HG03196 (cell line): ENCODE results near the gene ASNSD1.
A peak's percentile ranks its signal among the peaks of the same experiment; 100 is the strongest.
"Not testable (repeated sequence)": the region's sequence is repeated elsewhere in the genome, so short reads cannot be mapped to it uniquely, and the experiment has no call there.

Experiments used
- ATAC-seq: cut with Tn5 transposase; IDR thresholded peaks from one replicate; pipeline ENCODE4 v1.9.1; 2021; ENCODE audit not compliant: unreplicated experiment

Gene ASNSD1

DNA sequence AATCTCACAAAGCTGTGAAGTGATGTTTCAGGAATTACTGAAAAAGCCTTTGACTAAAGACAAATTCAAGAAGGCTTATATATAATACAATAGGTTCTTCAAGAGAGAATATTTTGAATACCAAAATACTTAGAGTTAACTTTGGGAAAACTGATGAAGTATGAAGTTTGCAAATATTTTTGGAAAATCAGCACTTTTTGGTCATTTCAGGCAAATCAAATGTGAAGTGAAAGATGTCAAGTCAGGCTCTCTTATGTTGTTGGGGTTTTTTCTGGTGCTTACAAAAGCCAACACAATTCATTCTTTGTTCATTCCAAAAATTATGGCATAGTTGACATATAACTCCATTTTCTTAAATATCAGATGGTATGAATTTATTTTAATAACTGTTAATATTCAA is 14.7 kb upstream of the ASNSD1 start:
- no peak for ATAC-seq

DNA sequence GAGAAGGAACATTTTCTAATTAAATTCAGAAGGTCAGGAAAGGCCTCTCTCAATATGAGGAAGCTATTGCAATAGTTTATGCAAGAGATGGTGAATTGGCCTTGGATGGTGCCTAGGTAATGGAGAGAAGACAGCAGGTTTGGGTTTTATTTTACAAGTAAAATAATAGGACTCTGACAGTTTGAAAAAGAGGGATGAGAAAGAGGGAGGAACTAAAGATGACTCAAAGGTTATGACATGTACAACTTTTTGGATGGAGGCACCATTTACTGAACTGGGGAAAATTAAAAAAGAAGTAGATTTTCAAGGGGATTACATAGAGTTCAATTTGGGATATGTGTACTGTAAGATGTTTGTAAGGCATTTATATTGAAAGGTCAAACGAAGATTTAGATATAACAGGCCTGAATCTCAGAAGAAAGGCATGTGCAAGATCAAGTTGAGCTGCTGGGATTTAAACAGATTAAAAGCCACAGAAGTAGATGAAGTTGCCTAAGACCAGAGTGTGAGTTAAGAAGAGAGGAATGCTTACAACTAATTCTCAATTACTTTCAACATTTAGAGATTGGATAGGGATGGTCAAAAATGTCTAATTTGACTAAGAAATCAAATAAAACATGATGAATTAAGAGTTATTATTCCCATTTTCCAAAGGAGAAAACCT is 12.3 kb upstream of the ASNSD1 start:
- ATAC-seq, result no peak

DNA sequence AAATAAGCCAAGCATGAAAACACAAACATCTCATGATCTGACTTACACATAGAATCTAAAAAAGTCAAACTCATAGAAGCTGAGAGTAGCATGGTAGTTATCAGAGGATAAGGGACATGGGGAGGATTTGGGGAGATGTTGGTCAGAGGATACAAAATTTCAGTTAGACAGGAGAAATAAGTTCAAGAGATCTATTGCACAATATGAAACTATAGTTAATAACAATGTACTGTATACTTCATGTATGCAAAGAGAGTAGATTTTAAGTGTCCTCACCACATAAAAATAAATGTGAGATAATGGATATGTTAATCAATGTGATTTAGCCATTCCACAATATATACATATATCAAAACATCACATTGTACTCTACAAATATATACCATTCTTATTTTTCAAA is 10.0 kb upstream of the ASNSD1 start:
- ATAC-seq, result no peak

DNA sequence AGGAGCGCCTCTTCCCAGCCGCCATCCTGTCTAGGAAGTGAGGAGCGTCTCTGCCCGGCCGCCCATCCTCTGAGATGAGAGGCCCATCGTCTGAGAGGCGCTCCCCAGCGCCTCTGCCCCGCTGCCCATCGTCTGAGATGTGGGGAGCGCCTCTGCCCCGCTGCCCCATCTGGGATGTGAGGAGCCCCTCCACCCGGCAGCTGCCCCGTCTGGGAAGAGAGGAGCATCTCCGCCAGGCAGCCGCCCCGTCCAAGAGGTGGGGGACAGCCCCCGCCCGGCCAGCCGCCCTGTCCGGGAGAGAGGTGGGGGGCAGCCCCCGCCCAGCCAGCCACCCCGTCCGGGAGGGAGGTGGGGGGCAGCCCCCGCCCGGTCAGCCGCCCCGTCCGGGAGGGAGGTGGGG is 7.8 kb upstream of the ASNSD1 start:
- ATAC-seq, result not testable (repeated sequence)

DNA sequence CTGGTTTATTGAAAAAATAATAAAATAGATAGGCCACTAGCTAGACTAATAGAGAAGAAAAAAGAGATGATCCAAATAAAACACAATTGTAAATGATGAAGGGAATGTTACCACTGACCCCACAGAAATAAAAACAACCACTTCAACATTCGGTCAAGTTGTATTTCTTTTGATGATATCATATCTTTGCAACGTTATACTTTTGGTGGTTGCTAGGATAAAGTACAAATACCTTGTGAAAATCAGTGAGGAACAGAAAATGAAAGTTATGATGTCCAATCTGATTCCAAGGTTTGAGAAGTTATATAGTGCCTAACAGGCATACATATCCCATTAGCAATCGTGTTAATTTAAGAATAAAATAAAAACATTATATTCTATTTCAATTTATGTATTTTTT is 6.6 kb upstream of the ASNSD1 start:
- ATAC-seq, result no peak

DNA sequence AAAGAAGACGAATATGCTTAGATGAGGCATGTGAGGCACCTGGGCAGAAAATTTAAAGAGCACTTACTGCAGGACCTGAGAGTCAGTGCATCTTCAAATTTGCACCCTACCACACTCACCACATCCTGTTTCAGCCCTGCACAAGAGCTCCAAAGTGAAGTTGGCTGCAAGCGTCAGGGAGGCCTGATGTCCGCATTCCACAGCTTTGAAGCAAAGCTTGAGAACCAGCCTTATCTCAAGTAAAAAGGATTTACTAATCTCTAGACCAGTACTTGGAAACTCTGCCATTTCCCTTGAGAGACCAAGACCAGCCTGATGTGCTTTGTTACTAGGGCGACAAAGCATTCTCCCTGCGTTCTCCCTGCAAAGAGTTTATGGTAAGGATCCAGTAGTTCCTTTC is 3.4 kb upstream of the ASNSD1 start:
- ATAC-seq, result peak; percentile 32

DNA sequence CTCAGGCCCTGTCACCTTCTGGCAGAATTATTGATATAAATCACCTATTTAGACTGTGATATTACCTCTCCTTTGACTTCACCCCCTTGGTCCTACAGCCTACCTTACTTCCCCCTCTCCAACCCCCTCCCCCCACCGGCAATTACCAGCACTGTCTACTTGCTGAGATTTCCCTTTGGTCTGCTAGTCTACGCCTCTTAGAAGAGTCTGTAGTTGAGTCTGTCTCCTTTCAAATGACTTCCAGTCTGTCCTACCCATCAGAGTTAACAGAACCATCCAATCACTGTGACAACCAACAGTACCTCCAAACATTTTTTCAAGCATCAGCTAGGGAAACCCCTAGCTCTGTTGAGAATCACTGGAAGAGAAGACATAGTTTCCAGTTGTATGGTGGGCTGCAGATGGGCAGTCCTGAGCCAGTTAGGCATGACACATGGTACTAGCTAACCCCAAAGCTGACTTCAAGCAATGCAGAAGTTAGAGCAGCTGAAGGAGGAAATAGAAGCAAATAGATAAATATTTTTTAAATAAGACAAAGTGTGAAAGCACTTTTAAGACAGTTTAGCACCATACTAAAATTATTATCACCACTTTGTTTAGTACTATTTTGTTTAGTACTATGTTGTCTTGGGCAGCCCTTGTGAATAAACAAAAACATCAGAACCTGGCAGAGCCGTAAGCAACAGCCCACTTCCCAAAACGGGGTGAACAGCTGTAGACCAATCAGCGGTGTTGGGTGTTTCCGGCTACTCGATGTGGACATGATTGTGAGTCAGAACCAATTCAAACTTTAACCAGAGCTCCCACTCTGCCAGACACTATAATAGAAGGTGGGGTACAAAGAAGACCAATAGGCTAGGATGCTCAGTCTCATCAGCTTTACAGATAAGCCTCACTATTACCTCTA is 2.7 kb upstream of the ASNSD1 start:
- no peak for ATAC-seq

DNA sequence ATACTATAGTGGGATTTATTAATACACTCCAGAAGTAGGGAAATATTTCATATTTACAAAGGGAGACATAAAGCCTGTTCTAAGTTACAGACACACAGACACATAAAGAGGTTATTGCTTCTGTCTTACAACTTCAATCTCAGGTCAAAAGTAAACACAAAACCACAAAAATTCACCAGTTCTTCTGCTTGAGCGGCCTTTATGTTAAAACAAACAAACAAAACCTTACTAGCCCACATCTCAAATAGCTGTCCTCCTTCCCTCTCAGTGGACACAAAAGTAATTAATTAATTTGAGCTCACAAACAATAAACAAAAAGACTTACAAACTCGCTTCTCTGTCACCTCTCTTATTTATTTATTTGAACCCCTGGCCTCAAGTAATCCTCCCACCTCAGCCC is 1.5 kb upstream of the ASNSD1 start:
- ATAC-seq, result no peak

DNA sequence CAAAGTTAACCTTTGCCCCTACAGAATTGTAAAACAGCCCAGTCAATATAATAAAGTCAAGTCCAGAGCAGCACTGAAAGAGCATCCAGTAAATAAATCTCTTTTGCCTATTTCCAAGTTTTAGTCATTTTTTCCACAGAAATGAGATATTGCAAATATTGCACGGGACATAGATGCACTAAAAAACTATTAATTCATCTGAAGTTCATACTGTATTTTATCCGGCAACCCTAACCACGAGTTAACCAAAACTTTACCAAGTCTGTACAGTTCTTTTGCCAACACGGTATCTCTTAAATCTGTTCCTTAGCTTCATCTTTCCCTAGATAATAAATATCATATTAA is 484 bp upstream of the ASNSD1 start:
- ATAC-seq, result no peak

DNA sequence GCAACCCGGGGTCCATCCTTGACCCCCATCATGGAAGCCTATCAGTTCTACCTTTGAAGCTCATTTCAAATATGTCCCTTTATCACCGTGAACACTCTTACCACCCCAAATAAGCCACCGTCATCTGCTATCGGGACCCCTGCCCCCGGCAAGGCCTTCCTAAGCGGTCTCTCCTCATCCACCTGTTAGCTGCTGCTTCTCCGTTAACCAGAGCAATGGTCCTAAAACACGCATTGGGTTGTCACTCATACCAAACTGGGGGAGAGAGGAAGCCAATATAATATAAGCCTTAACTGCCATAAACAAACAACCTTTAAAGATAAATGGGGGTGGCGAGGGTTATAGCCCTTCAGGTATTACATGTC is 680 bp downstream of the ASNSD1 start:
- peak; percentile 1 for ATAC-seq

DNA sequence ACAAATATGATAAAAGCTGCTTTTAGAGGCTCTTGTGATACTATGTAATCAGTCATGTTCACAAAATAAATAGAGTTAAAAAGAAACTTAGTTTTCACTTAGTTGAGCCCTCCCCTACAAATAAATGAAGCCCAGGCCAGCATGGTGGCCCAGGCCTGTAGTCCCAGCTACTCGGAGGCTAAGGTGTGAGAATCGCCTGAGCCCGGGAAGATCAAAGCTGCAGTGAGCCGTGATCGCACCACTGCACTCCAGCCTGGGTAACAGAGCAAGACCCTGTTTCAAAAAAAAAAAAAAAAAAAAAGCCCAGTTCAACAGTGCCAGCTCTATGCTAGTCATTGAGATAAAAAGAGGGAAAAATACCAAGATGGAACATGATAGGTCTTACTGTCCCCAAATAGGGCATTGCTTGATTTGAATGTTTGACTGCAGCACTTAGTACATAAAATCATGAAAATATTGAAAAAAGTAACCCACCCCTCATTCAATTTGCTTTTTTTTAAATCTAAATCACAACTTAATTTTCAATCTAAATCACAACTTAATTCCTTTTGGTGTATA is 1.5 kb downstream of the ASNSD1 start:
- no peak for ATAC-seq

DNA sequence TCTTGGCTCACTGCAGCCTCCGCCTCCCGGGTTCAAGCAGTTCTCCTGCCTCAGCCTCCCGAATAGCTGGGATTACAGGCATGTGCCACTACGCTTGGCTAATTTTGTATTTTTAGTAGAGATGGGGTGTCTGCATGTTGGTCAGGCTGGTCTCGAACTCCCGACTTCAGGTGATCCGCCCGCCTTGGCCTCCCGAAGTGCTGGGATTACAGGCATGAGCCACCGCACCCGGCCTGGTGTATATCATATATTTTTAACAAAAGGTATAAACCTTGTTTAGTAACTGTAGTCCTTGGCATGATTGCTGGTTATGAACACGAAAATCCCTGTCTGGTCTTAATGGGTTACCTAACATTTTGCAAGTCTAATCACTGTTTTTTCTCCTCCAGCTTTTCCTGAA is 2.1 kb downstream of the ASNSD1 start:
- not testable (repeated sequence) for ATAC-seq

DNA sequence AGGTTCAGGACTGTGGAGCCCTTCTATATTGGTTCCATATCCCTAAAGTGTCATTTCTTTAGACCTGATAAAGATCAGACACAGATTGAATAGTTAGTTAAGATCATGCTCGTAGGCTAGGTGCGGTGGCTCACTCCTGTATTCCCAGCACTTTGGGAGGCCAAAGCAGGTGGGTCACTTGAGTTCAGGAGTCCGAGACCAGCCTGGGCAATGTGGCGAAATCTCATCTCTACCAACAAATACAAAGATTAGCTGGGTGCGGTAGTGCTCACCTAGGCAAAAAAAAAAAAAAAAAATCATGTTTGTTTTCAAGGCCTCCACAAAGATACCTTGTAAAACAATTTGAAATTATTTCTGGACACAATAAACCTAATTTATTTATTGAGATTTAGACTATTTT is 8.7 kb downstream of the ASNSD1 start:
- no peak for ATAC-seq

DNA sequence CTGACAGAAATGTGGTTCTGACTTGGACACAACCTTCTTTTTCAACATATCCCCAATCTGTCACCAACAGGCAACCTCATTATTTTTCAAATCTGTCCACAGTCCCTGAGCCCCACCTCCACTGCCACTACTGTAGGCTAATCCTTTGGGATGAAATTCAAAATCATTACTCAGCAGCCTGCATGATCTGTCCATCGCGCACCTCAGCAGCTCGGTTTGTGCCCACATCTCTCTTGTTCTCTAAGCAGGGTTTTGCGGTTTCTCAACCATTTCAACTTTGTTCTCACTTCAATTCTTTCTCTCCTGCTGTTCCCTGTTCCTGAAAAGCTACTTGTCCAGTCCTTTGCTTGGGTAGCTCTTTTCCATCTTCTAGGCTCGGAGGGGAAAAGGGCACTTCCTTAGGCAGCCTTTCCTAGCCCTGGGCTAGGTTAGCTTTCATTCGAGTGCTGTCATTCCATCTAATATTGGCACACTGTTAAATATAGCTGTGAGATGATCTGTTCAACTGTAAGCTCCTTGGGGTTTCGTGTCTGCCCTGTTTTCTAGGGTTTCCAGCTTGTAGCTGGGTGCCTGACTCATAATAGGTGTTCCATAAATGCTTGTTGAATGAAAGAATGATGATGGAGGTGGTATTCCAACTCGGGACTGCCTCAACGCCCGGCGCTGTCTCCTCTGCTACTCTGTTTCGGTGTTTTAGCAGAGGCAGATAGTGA is 12.6 kb downstream of the ASNSD1 start:
- peak; percentile 21 for ATAC-seq

DNA sequence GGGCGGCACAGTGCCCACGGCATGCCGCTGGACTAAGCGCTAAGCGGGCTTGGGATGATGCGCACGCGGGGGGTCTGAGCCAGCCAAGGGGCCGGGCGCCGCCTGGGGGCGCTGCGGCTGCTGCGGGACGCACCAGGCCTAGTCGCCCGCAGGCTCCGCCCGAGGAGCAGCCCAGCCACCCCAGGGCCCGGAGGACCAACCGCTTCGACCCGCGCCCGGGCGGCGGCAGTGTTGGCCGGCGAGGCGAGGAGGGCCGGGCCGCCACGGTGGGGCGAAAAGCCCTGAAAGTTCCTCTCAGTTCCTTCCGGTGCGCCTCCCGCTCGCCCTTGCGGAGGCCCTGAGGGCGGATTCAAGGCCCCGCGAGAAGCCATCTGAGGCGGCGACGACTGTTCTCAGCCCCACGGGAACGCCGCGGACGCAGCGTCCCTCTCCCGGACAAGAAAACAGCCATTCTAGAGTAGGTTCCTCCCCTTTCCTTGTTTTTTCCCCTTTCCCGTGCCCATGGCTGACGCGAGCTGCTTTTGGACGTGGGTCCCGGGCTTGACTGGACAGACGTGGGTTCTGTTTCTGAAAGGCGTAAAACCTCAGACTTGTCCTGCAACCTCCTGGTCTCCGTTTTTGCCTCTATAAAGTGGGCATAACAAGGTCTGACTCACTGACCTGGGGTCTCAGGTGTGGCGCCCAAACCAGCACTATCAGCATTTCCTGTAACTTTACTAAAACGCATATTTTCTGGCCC is 13.3 kb downstream of the ASNSD1 start, which contains the start of gene ANKAR:
Gene ANKAR, plus strand, starts transcription at position 297 of the 739 bp plus-strand sequence. CDS start 1,821 bp downstream, outside the sequence.
- peak; percentile 98 for ATAC-seq

DNA sequence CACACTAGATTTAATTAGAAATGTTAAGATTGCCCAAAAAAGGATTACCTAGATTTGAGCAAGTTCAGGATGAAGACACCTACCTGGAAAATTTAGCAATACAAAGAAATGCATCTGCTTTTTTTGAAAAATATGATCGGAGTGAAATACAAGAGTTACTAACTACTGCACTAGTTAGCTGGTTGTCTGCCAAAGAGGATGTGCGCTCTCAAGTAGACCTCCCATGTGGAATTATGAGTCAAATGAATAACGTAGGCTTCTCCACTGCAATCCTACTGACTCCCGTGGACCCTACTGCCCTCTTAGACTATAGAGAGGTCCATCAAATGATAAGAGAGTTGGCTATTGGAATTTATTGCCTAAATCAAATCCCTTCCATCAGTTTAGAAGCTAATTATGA is 15.2 kb downstream of the ASNSD1 start:
- ATAC-seq, result no peak

DNA sequence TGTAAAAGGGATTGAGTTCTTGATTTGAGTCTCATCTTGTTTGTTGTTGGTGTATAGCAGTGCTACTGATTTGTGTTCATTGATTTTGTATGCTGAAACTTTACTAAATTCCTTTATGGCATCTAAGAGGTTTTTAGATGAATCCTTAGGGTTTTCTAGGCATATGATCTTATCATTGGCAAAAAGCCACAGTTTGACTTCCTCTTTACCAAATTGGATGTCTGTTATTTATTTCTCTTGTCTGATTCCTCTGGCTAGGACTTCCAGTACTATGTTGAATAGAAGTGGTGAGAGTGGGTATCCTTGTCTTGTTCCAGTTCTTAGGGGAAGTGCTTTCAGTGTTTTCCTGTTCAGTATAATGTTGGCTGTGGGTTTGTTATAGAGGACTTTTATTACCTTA is 18.0 kb downstream of the ASNSD1 start:
- ATAC-seq, result no peak

DNA sequence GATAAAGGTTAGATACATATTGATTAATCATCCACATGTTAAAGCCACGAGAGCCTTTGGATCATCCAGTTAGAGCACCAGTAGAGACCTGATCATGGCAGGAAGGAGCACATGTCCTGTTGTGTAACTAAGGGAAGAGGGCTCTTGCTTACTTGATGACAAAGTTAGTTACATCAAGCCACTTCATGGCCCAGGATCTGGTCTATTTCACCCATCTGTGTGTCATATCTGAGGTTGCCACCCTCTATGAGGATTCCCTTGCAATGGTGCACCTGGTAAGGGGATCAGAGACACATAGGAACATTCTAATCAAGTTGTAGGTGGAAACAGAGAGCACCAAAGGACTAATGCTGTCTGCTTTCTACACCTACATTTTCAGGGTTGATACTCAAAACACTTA is 19.9 kb downstream of the ASNSD1 start:
- no peak for ATAC-seq

DNA sequence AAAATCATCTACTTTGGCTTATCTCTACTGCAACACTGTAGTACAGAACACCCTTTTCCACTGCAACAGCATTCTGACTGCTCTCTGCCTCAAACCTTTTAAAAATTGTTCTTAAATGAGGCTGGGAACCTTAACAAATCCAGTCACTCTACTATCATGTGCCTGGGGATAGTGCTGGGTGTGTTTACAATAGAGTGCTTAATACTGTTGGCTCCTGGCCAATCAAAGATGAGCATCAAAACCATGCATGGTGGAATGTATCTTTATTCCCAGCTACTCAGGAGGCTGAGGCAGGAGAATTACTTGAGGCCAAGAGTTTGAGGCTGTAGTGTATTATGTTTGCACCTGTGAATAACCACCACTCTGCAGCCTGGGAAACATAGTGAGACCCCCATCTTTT is 20.6 kb downstream of the ASNSD1 start:
- no peak for ATAC-seq

DNA sequence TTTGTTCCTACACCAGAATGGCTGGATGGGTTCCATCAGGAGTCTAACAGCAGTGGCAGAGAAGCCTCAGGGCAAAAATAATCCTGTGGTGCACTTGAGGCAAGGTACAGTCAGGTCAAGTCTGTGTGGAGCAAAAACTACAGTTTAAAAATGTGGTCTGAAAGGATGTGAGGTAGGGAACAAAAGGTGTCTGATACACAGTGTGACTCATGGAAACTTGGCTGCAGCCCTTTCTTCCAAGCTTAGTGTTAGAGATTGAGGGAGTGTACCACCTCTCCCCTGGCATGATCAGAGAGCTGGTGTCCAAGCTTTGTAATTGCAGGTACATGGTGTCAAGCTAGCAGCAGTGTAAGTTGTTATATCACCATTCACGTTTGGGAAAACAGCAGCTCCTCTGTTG is 22.1 kb downstream of the ASNSD1 start:
- no peak for ATAC-seq

DNA sequence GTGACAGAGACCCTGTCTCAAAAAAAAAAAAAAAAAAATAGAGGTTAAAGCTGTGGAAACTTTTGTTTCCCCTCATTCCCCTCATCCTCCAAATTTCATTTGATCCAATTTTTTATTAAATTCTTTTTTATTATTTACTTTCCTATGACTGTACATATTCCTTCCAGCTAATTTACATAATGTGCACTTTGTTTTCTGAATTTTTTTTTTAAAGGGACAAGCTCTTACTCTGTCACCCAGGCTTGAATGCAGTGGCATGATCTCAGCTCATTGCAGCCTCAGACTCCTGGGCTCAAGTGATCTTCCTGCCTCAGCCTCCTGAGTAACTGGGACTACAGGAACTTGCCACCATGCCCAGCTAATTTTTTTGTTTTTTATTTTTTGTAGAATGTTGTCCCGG is 23.6 kb downstream of the ASNSD1 start:
- no peak for ATAC-seq
